ENCODE measurements around the gene HMOX2.

The HMOX2 gene

DNA sequence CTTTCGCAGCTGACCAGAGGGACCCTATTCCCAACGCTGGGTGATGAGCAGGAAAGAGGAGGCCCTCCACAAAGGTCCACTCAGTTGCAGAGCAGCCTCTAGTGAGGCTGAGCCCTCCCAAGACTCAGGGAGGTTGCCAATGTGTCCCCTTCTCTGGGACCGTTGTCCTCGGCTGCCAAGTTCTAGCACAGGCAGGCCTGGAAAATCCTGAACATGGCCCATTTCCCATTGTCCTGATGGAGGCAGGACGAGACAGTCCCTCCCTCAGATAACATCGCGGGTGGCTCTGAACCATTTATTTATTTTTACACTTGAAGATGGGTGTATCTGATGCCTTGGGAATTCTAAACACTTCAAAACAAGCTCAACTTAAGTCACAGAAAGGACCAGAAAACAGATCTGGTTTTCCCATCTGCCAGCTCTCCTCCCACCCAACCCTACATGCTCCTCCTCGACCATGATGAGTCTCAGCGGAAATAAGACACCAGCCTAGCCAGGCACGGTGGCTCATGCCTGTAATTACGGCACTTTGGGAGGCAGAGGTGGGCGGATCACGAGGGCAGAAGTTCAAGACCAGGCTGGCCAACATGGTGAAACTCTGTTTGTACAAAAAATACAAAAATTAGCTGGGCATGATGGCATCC, 49.6 kb downstream of the HMOX2 start:
- DNase-seq = no peak

DNA sequence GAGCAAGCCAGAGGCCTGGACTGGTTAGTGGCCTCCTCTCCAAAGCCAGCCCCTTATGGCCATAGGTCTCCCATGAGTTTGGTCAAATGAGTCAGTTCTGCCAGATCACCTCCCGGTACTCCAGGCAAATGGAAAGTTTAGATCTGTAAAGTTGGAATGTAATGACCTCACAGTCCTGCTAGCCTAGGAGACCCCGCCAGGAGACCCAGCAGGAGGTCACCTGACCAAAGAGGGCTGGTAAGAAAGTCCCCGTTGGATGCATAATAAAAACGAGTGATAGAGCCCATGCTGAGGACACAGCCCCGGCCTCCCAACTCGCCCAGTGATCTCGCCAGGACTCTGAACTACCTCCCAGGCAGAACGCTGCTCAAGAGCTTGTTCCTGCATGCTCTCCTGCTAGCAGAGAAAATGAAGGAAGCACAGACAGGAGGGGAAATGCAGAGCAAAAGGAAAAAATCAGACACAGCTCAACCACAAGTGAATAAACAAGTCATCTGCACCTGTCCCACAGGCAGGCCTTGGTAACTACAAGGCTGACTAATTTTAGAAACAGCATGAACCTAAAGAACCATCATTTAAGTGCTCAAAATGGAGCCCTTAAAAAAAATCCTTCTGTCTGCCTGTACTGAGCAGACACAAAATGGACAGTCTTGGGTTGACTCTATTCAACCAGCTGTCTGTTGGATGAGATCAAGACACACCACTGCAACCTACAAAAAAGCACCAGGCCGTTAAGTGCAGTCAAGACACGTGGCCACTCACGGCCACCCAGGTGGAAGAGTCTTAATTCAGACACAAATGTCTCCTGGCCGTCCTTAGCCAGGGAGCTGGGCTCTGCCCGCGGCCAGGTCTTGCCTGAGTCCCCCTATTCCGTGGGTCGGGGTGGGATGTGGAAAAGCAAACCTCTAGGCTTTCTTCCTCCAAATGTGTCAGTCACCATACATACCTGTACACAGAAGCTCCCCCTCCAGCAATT, 53.2 kb downstream of the HMOX2 start:
- DNase-seq = no peak

DNA sequence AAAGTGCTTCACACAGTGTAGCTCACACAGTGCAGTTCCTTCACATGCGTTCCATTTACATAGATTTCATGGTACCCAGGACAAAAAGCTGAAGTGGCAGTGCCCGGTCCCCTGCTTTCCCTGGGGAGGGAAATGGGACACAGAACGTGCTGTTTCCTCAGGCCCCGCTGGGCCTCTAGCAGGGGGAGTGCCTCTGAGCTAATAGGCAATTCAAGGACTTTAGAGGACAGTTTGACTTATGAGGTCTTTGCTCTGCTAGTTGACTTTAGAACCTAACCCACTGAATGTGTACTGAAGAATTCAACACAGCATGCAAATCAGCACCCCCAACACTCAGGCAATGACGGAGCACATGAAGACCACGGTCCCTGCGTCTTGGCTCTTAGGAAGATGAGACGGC, 55.6 kb downstream of the HMOX2 start:
- DNase-seq = no peak

DNA sequence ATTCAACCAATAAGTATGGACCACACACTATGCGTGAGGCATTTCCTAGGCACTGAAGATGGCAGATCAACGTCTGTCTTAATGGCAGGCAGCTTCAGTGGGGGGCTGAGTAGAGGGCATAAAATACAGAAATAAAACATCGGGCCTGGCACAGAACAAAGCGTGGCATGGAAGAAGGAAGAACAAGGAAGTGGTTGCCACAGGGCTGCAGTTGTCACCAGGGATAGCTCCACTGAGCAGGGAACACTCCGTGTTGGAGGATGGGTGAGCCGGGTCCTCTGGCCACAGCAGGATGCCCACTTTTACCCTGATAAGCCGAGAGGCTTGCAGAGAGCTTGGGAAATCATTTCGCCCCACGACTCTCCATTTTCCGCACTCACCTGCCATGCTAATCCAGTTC, 56.0 kb downstream of the HMOX2 start:
- DNase-seq = no peak

DNA sequence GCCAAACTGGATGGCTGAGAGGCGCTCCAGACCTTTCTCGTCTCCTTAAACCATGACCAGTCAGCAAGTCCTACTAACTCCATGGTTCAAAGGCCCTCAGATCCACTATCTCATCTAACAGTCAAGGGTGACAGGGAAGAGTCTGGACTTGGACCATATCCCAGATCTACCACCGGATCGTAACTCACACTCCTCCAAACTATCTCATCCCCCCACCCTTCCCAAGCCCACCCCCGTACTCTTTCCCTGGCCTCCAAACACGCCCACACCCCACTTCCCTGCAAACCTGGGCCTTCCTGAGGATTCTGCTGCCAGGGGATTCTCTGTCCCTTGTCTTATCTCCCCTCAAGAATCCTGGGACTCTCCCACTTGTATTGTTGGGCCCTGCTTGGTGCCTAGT, 57.3 kb downstream of the HMOX2 start:
- DNase-seq = no peak

DNA sequence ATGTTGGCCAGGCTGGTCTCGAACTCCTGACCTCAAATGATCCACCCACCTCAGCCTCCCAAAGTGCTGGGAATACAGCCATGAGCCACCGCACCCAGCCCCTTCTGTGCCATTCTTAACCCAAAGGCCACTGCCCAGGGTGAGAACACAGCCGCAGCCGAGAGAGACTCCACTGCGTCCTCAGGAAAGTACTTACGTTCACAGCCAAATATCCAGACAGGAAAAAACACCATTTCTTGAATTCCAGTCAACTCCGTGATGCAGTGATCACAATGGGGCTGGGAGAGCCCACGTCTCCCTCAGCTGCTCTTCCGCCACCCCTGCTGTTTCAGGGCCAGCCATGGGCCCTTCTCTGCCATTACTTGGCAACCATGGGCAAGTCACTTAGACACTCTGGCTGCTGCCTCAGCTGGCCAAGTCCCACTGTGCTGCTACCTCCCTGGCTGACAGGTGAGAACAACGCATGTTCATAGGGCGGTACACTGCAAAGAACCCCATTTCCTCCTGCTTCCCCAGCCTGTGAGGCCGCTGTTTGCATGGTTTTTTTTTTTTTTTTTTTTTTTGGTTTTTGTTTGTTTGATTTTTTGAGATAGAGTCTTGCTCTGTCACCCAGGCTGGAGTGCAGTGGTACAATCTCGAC, 58.1 kb downstream of the HMOX2 start:
- peak; percentile 42 for DNase-seq

DNA sequence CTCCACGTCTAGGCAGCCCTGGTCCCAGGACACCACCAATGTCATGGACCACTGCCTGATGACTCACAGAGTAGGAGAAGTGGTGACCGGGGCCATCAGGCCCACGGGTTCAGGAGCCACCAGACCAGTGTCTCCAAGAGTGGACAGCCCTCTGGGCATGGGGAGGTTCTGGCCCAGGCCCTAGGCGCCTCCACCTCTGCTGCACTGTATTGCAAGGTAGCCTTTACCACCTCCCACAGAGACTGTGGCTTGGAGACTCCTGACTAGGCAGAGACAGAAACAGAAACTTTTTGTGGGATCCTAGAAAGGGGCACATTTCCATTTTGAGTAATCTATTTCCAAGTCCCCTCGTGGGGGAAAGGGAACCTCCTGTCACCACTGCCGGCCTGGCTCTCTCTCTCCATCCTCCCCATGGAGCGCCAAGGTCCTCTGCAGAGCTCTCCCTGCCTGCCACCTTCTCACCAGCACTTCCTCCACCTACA, 59.5 kb downstream of the HMOX2 start:
- no peak for DNase-seq

DNA sequence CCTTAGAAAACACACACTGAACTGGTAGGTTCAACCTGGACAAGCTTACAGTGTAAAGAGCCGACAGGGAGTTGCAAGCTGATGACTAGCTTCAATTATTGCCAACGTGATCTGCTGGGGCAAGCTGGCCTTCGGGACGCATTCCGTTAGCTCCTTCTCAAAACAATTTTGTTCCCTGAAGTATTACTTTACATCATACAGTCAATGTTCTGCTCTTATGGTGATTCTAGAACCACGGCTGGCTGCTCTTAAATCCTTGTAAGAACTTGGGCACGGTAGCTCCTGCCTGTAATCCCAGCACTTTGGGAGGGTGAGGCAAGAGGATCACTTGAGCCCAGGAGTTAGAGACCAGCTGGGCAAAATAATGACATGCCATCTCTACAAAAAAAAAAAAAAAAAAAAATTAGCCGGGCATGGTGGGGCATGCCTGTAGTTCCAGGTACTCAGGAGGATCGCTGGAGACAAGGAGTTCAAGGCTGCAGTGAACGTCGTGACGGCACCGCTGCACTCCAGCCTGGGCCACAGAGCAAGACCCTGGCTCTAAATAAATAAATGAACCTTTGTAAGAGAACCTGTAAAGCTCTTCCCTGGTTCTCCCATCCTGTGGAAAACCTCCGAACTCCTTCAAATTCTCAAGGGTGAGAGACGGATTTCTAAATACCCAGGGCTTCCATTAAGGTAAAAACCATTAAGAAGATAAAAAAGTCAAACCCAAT, 60.4 kb downstream of the HMOX2 start:
- no peak for DNase-seq

DNA sequence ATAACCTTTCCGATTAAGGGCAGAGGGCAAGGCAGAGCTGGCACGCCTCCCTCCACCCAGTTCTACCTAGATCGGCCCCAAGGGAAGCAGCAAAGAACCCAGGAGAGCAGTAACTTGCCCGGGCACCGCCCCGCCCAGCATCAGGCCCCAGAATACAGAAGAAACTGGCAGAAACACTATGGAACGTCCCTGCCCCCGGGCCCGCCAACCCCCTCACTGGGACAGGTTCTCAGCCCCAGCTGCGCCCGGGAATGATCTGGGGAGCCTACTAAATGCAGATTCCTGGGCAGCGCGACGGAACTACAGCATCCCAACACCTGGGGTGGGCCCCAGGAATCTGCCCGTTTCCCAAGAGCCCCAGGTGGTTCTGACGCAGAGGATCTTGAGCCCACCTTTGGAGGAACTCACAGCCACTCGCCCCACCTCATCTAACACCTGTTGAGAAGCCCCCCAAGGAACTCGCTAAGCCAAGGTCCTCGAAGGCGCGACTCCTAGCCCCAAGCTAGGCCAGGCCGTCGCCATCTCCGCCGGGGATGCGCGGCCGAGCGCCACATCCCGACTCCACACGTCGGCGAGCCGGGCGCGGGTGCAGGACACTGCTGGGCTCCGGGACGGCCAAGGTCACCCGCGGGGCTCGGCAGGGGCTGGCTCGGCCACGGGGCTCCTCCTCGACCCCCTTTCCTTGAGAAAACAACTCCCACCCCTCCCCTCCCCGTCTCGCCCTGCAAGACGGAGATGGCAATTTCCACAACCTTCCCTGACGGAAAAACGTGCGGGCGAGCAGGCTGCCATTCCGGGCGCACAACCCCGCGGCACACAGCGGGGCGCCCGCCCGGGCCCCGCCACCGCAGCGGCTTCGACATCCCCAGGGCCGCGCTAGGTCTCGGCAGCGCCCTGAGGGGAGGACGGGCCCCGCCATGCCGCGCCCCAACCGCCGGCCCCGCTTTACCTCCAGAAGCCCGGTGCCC, 61.5 kb downstream of the HMOX2 start:
- no peak for DNase-seq

DNA sequence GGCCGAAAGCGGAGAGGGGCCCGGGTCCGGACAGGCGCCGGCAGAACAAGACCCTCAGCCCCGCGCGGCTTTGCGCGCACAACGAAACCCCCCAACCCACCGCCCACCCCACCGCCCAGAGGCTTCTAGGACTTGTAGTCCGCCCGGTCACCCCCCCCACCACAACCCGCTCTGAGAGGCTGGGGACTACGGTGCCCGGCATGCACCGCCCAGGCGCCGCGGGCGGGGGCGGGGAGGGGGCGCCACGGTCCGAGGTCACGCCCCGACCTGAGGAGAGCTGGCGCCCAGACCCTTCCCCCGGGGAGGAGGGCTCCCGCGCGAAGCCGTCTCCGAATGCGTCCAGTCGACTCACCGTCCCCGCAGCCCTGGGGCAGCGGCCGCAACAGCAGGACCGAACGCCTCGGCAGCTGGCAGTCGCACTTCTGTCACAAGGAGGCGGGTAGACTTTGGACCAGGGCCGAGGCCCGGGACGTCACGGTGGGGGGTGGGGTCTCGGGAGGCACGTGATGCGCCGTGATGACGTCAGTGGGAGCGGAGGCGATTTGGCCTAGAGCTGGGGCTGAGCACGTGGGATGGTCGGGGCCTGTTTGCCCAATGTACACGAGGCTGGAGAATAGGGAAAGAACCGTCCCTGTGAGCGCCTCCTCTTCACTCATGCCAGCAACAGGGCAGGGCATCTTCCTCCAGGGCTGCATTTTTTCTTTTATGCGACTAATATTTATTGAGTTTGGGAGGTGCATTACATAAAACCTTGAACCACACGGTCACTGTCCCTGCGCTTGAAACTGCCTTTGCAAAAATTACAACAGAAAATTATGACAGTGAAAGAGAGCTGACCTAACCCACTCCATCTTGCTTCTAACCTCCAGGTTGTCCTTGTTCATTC, 62.4 kb downstream of the HMOX2 start, which contains the start of gene CDIP1:
TSS of gene CDIP1 (minus strand) at position 424 of the 886 bp plus-strand sequence. CDS start 24,643 bp downstream, outside the sequence.
- DNase-seq = peak; percentile 96

DNA sequence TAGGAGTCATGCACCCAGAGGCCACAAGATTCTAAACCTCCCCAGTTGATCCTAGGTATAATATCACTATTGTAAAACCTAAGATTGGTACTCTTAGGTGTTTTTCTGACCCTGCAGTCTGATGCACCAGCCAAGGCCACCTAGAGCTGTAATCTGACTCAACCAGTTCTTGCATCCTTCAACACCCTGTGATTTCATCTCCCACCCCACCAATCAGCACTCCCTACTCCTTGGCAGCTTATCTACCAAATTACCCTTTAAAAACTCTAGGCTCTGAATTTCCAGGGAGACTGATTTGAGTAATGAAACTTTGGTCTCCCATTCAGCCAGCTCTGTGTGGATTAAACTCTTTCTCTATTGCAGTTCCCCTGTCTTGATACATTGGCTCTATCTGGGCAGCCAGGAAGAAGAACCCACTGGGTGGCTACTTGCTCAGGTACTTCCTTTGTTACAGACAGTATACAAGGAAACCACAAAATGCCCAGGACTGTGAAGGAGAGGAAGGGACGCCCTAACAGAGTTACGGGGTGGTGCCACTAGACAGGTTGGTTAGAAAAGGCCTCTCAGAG, 63.6 kb downstream of the HMOX2 start:
- no peak for DNase-seq

DNA sequence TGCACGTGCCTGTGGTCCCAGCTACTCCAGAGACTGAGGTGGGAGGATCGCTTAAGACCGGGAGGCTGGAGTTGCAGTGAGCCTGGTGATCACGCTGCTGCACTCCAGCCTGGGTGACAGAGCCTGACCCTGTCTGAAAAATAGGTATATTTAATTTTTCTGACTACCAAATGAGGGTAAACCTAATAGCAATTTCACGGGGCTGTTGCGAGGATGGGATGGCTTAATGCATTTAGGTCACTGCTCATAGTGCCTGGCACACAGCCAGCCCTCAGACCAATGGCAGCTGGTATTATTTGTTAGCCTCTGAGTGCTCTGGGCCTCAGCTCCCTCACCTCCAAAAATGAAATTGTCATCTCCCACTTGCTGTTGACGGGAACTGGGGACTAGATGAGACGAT, 68.3 kb downstream of the HMOX2 start:
- no peak for DNase-seq

DNA sequence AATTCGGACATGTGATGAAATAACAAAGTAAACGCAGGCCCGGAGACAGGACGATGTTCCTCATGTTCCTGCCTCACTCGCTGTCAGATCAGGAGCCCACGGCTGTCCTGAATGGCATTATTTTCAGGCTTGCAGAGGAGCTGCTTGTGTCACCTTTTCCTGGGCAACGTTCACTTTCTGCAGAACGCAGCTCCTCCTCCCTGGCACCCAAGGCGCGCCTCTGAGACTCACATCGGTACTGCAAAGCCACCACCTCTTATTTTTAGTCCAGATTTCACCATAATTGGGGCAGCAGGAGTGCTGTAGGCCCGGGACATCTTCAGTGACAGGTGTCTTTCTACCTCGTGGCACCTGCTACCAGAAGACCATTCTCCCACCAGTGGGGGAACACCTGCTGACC, 71.9 kb downstream of the HMOX2 start:
- no peak for DNase-seq

DNA sequence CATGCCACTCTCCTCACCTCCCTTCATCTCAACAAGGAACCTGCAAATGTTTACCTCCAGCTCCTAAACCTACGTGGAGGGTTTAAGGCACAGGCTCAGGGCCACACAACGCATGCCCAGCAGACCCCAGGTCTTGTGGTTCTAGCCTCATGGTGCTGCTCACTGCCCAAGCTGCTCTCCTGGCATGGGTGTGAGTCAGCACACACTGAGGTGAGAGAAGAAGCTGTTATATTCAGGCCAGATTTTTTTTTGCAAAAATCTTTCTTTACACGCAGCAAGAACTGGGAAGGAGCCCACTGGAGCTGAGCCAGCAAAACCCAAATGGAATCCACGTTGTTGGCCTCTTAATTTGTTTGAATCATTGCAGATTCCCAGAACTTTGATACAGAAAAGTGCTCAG, 74.4 kb downstream of the HMOX2 start:
- no peak for DNase-seq

DNA sequence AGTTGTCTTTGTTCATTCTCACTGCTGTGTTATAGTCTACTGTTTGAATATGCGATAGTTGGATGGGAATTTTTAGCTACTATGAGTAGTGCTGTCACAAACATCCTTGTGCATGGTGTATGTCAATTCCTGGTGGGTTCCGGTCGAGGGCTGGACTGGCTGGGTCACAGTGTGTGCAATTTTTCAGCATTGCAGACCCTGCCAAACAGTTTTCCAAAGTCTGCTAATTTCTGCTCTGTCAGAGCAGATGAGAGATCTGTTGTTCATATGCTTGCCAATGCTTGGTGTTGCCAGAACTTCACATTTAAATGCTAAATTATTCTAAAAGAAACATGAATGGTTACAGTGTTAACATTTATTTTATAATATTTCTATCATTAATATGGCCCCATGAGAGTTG, 76.3 kb downstream of the HMOX2 start:
- DNase-seq = no peak

DNA sequence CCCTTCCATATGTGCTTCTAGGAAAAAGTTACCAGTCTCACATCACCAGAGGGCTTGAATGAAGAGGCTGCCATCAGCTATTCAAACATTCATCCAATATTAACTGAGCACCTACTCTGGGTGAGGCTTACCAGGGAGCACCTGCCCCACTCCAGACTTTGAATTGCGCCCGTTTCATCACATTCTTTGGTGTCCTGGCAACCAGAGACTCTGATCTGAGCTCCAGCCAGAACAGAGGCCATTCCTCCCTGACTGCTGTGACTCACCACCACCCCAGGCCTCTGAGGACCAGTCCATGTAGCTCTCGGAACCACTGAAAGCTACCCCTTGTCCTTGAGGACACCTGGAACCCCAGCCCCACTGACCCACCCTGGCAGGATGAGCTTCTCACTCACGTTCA, 79.9 kb downstream of the HMOX2 start, which contains the start of gene C16orf96:
TSS of gene C16orf96 (plus strand) at position 229 of the 400 bp plus-strand sequence. CDS start at position 379, 150 bp downstream.
- no peak for DNase-seq

DNA sequence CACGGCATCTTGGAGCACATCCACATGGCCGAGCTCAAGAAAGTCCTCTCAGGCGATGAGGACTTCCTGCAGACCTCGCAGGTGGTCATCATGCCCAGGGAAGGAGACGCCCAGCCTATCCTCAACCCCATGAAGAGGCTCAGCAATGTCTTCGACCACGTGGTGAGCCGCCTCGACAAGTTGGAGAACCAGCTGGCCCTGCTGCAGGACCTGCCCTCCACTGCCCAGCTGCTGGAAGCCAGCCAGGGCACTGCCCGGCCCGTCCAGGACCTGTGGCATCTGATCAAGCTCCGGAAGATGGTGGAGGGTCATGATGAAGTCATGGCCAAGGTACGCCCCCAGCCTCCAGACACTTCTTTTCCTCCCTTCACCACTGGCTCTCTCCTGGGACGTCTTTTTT, 80.4 kb downstream of the HMOX2 start:
- no peak for DNase-seq

DNA sequence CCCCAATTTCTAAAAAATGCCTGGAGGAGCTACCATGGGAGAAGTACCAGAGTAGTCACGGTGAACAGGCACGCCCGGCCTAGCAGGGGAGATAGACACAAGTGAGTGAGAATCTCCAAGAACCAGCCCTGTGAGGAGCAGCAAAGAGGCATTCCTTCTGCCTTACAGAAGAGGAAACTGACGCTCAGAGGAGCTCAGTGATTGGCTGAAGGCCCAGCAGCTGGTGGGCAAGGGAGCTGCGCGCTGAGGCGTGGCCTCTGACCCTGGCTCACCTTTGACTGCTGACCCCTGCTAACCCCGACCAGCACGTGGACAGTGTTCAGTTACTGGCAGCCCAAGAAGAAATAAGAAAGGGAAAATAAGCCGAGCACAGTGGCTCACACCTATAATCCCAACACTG, 81.8 kb downstream of the HMOX2 start:
- DNase-seq = no peak

Measured in CD4-positive, alpha-beta T cell treated with Interleukin-21 for 1 hour (primary cell).